HG03159 (cell line): ENCODE results near the gene FN3KRP.

ENCODE experiments used
- ATAC-seq: cut with Tn5 transposase; IDR thresholded peaks from one replicate; pipeline ENCODE4 v1.9.1; 2021; ENCODE audit warnings: mild to moderate bottlenecking, moderate library complexity; ENCODE audit not compliant: unreplicated experiment

The FN3KRP gene

GRCh38 chr17:82716203-82717010 lies at the start of gene FN3KRP:
FN3KRP (plus strand) TSS chr17:82716706; CDS start chr17:82716756, 50 bp downstream.
- peak; percentile 76 for ATAC-seq

- no peak for ATAC-seq
These were observed 49.4 kb upstream of the FN3KRP start for GRCh38 chr17:82666931-82667667.

GRCh38 chr17:82667668-82668000 lies 48.9 kb upstream of the FN3KRP start:
- ATAC-seq: no peak

GRCh38 chr17:82668024-82668630 lies 48.4 kb upstream of the FN3KRP start:
- no peak for ATAC-seq

- no peak for ATAC-seq
These were observed 47.8 kb upstream of the FN3KRP start for GRCh38 chr17:82668631-82669099.

GRCh38 chr17:82670661-82671450 lies 45.6 kb upstream of the FN3KRP start:
- ATAC-seq: no peak

GRCh38 chr17:82674656-82675475 lies 41.6 kb upstream of the FN3KRP start:
- ATAC-seq: no peak

- ATAC-seq: no peak
These were observed 40.8 kb upstream of the FN3KRP start for GRCh38 chr17:82675476-82676245.

GRCh38 chr17:82677353-82677925 lies 39.1 kb upstream of the FN3KRP start:
- no peak for ATAC-seq

- ATAC-seq: no peak
These were observed 38.1 kb upstream of the FN3KRP start for GRCh38 chr17:82678265-82678891.

- ATAC-seq: no peak
These were observed 36.7 kb upstream of the FN3KRP start for GRCh38 chr17:82679586-82680465.

- ATAC-seq: no peak
These were observed 35.0 kb upstream of the FN3KRP start for GRCh38 chr17:82681547-82681946.

- ATAC-seq: no peak
These were observed 33.0 kb upstream of the FN3KRP start for GRCh38 chr17:82683534-82683933.

GRCh38 chr17:82684228-82684841 lies 32.2 kb upstream of the FN3KRP start:
- no peak for ATAC-seq

- no peak for ATAC-seq
These were observed 31.2 kb upstream of the FN3KRP start for GRCh38 chr17:82685291-82685690.

- ATAC-seq: no peak
These were observed 29.9 kb upstream of the FN3KRP start for GRCh38 chr17:82686366-82687324.
